ENCODE results near the gene FAR2.
"Not testable (repeated sequence)": the region's sequence is repeated elsewhere in the genome, so short reads cannot be mapped to it uniquely, and the experiment has no call there.

DNA sequence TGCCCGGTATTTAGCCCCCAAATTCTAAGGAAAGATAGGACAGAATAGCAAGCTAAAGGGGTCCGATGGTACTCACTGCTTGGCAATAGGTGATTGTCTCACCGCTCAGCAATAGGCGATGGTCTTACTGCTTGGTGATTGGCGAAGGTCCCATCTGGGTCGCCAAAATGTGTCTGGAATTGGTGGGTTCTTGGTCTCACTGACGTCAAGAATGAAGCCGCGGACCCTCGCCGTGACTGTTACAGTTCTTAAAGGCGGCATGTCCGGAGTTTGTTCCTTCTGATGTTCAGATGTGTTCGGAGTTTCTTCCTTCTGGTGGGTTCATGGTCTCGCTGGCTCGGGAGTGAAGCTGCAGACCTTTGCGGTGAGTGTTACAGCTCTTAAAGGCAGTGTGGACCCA, 236.1 kb downstream of the FAR2 start:
- TF ChIP-seq EP300, POLR2A (IDR thresholded peaks at IDR 0.05): not testable (repeated sequence)
- TF ChIP-seq, protein P1, sequence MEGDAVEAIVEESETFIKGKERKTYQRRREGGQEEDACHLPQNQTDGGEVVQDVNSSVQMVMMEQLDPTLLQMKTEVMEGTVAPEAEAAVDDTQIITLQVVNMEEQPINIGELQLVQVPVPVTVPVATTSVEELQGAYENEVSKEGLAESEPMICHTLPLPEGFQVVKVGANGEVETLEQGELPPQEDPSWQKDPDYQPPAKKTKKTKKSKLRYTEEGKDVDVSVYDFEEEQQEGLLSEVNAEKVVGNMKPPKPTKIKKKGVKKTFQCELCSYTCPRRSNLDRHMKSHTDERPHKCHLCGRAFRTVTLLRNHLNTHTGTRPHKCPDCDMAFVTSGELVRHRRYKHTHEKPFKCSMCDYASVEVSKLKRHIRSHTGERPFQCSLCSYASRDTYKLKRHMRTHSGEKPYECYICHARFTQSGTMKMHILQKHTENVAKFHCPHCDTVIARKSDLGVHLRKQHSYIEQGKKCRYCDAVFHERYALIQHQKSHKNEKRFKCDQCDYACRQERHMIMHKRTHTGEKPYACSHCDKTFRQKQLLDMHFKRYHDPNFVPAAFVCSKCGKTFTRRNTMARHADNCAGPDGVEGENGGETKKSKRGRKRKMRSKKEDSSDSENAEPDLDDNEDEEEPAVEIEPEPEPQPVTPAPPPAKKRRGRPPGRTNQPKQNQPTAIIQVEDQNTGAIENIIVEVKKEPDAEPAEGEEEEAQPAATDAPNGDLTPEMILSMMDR (IDR thresholded peaks at IDR 0.05) = not testable (repeated sequence)
